HG03457 (cell line): ENCODE measurements around the gene CALCOCO1.
"Not testable (repeated sequence)": the region's sequence is repeated elsewhere in the genome, so short reads cannot be mapped to it uniquely, and the experiment has no call there.

Source experiments
- ATAC-seq: cut with Tn5 transposase; IDR thresholded peaks from one replicate; pipeline ENCODE4 v1.9.1; 2021; ENCODE audit warnings: moderate number of reproducible peaks; ENCODE audit not compliant: unreplicated experiment

Gene CALCOCO1

GRCh38 chr12:53698948-53699677 is 28.1 kb downstream of the CALCOCO1 start:
- ATAC-seq, result no peak

GRCh38 chr12:53696655-53697331 is 30.5 kb downstream of the CALCOCO1 start:
- ATAC-seq, result no peak

- no peak for ATAC-seq
These were observed 31.0 kb downstream of the CALCOCO1 start for GRCh38 chr12:53696285-53696654.

GRCh38 chr12:53695152-53696145 is 31.8 kb downstream of the CALCOCO1 start:
- no peak for ATAC-seq

GRCh38 chr12:53694756-53695151 is 32.5 kb downstream of the CALCOCO1 start:
- no peak for ATAC-seq

- no peak for ATAC-seq
These were observed 39.1 kb downstream of the CALCOCO1 start for GRCh38 chr12:53688134-53688533.

- ATAC-seq, result no peak
These were observed 40.8 kb downstream of the CALCOCO1 start for GRCh38 chr12:53686436-53686835.

- ATAC-seq, result no peak
These were observed 42.5 kb downstream of the CALCOCO1 start for GRCh38 chr12:53684654-53685220.

GRCh38 chr12:53683983-53684382 is 43.3 kb downstream of the CALCOCO1 start:
- ATAC-seq, result no peak

GRCh38 chr12:53683494-53683893 is 43.8 kb downstream of the CALCOCO1 start:
- ATAC-seq, result no peak

- not testable (repeated sequence) for ATAC-seq
These were observed 47.2 kb downstream of the CALCOCO1 start for GRCh38 chr12:53680061-53680460.

- ATAC-seq, result no peak
These were observed 49.5 kb downstream of the CALCOCO1 start for GRCh38 chr12:53677800-53678148.

- no peak for ATAC-seq
These were observed 50.0 kb downstream of the CALCOCO1 start for GRCh38 chr12:53677016-53677799.

GRCh38 chr12:53676656-53677015 is 50.6 kb downstream of the CALCOCO1 start:
- ATAC-seq, result no peak

- ATAC-seq, result peak; percentile 78
These were observed 51.3 kb downstream of the CALCOCO1 start, which contains the start of gene ATP5MC2 for GRCh38 chr12:53675701-53676607. Gene ATP5MC2, minus strand, starts transcription at chr12:53676083. Its CDS starts 3,469 bp downstream, at chr12:53672614.

- ATAC-seq, result no peak
These were observed 52.1 kb downstream of the CALCOCO1 start for GRCh38 chr12:53674977-53675700.

GRCh38 chr12:53670971-53671370 is 56.3 kb downstream of the CALCOCO1 start:
- no peak for ATAC-seq

GRCh38 chr12:53670308-53670707 is 56.9 kb downstream of the CALCOCO1 start:
- no peak for ATAC-seq

- ATAC-seq, result no peak
These were observed 60.2 kb downstream of the CALCOCO1 start for GRCh38 chr12:53667080-53667479.
